Glomerular endothelial cell (primary cell): ENCODE measurements around the gene PSMF1. TPM values are rescaled to one million over a fixed set of nuclear protein-coding genes. Genes with fewer than 3 reads are reported as not detected.
"Not testable (repeated sequence)": the region's sequence is repeated elsewhere in the genome, so short reads cannot be mapped to it uniquely, and the experiment has no call there.

Experiments
- DNase-seq: peaks from one replicate; pipeline ENCODE4 v3.0.0-alpha.2; 2011; ENCODE audit warnings: low read depth, low spot score; ENCODE audit errors: extremely low read depth
- total RNA-seq: library from RNA; depleted of rRNA; stranded (reverse); fragments of >200 nt; gene quantifications from 2 replicates; pipeline ENCODE4 v1.2.3, GENCODE V29; 2015

PSMF1 gene
- total RNA-seq, 1 donor from 2014 or later, result 110 TPM

- peak; percentile 34 for DNase-seq
Observed at GRCh38 chr20:1212607-1213396, 94.4 kb downstream of the PSMF1 start.

- DNase-seq, result no peak
Observed at GRCh38 chr20:1214838-1215261, 96.4 kb downstream of the PSMF1 start.

GRCh38 chr20:1215386-1216170, 97.2 kb downstream of the PSMF1 start:
- no peak for DNase-seq

GRCh38 chr20:1216527-1217427, 98.4 kb downstream of the PSMF1 start:
- DNase-seq, result not testable (repeated sequence)

Other genes with a start within 250 kb of the PSMF1 start
- gene ANGPT4, start 202.3 kb upstream of the PSMF1 start, total RNA-seq, result not detected in 2 replicates
- gene RSPO4, start 116.3 kb upstream of the PSMF1 start, total RNA-seq, result not detected in 2 replicates
- 0.76 and 1.2 TPM in 2 replicates for gene TMEM74B, start 66.4 kb downstream of the PSMF1 start, total RNA-seq
- gene C20orf202, start 84.9 kb downstream of the PSMF1 start, total RNA-seq, result not detected in 2 replicates
- gene RAD21L1, start 107.4 kb downstream of the PSMF1 start, total RNA-seq, result not detected in 2 replicates
- 11.6 and 12.2 TPM in 2 replicates for gene SNPH, start 147.7 kb downstream of the PSMF1 start, total RNA-seq
- gene SDCBP2, start 210.5 kb downstream of the PSMF1 start, total RNA-seq, result 3.2 and 4.4 TPM in 2 replicates